BJ (cell line): ENCODE measurements around the gene VEGFA. TPM values are rescaled to one million over a fixed set of nuclear protein-coding genes. Genes with fewer than 3 reads are reported as not detected.

ENCODE experiments used
- CTCF ChIA-PET: fragments of 350-600 bp; formaldehyde crosslinking; extraction: SDS; loops from one replicate; lab custom pipeline; 2021; ENCODE audit warnings: antibody characterized with exemption, inconsistent platforms; lab: Yijun Ruan, JAX
- POLR2A ChIA-PET: fragments of 300-600 bp; sonication (Branson Sonifier 250); formaldehyde crosslinking; extraction: SDS; loops from one replicate; lab custom pipeline; 2021; ENCODE audit warnings: antibody characterized with exemption; lab: Charles Lee
- DNase-seq: peaks from one replicate; pipeline ENCODE4 v3.0.0-alpha.2; 2011; ENCODE audit warnings: low read depth
- H3K27me3 ChIP-seq: 2 replicates; pipeline ENCODE4 v1.6.0; 2011; ENCODE audit warnings: low read length; ENCODE audit not compliant: control insufficient read depth, insufficient read depth
- H3K36me3 ChIP-seq: 2 replicates; pipeline ENCODE4 v1.5.1; 2011; ENCODE audit warnings: low read length; ENCODE audit not compliant: control insufficient read depth, insufficient read depth
- H3K4me3 ChIP-seq: 2 replicates; pipeline ENCODE4 v1.5.1; 2011; ENCODE audit warnings: low read depth, mild to moderate bottlenecking, control low read depth, low read length
- polyA plus RNA-seq: library from polyadenylated mRNA; depleted of rRNA; stranded (reverse); fragments of >200 nt; gene quantifications from 2 replicates; pipeline ENCODE4 v1.2.3, GENCODE V29; 2011
- TF ChIP-seq, protein P1 (sequence below): IDR thresholded peaks from 2 replicates; pipeline ENCODE4 v1.5.1; 2011; ENCODE audit warnings: low read depth, mild to moderate bottlenecking, control low read depth, inconsistent platforms, low read length, moderate library complexity; ENCODE audit not compliant: insufficient read depth

The VEGFA gene
- polyA plus RNA-seq, 1 experiment = 357 TPM

DNA sequence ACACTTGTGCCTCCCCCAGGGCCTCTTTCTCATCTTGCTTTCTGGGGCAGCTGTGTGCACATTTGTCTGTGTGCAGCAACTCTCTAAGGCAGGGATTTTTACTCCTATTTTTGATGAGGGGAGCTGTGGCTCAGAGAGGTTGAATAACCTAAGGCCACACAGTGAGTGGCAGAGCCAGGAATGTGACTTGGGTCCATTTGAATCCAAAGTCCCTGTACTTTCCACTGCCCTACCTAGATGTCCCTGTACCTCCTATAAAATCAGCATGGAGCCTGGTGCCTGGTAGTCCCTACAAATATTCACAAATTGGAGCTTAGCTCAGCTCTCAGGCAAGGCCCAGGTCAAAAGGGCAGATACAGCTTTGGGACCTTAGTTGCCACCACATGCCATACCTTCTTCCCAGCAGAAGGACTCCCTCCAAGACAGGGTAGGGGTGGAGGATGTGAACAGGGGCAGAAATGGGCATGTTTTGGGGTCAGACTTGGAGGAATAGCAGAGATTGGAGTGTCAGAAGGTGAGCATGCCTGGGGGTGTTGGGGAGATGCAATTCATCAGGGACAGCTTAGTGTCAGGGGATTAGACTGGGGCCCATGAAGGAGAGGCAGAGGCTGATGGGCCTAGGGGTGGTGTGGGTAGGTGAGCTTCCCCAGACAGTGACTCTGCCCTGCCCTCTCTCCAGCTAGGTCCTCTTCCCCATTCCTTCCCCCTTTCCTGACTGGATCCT is 4.1 kb upstream of the VEGFA start:
- peaks cover 12% of the 10 kb centered on the region for H3K27me3 ChIP-seq
- no peak overlapping the region for H3K4me3 ChIP-seq
- no peak for DNase-seq
- no peaks in the 10 kb centered on the region for H3K36me3 ChIP-seq
- ChIA-PET CTCF (interaction anchor here (0.7 to 1.6 kb wide), 5 partner anchors 60 to 313 kb away, joined by 3 to 6 read pairs (median 5); no protein-coding TSS in a partner anchor), POLR2A (no interaction called here)
- TF ChIP-seq, protein P1, sequence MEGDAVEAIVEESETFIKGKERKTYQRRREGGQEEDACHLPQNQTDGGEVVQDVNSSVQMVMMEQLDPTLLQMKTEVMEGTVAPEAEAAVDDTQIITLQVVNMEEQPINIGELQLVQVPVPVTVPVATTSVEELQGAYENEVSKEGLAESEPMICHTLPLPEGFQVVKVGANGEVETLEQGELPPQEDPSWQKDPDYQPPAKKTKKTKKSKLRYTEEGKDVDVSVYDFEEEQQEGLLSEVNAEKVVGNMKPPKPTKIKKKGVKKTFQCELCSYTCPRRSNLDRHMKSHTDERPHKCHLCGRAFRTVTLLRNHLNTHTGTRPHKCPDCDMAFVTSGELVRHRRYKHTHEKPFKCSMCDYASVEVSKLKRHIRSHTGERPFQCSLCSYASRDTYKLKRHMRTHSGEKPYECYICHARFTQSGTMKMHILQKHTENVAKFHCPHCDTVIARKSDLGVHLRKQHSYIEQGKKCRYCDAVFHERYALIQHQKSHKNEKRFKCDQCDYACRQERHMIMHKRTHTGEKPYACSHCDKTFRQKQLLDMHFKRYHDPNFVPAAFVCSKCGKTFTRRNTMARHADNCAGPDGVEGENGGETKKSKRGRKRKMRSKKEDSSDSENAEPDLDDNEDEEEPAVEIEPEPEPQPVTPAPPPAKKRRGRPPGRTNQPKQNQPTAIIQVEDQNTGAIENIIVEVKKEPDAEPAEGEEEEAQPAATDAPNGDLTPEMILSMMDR = no peak

DNA sequence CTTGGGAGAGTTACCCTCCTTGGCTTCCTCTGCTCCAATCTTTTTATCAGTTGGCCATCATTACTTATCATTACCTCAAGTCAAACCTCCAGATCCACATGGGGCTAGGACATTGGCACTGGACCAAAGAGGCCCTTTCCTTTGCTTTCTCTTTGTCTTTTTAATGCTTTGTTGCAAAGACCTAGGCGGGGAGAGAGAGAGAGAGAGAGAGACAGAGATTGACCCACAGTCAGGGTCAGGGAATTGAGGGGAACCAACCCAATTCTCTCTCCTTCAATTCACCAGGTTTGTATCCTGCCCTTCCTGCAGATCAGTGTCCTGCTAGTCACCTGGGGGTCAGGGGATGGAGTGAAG is 3.5 kb upstream of the VEGFA start:
- POLR2A ChIA-PET = no interaction called here
- Histone ChIP-seq H3K27me3 (peaks cover 7% of the 10 kb centered on the region), H3K4me3 (no peak overlapping the region), H3K36me3 (no peaks in the 10 kb centered on the region)
- TF ChIP-seq, protein P1 = no peak
- CTCF ChIA-PET = interaction anchor here (0.7 to 1.6 kb wide), 4 partner anchors 60 to 312 kb away, joined by 3 to 6 read pairs (median 5); no protein-coding TSS in a partner anchor
- no peak for DNase-seq

DNA sequence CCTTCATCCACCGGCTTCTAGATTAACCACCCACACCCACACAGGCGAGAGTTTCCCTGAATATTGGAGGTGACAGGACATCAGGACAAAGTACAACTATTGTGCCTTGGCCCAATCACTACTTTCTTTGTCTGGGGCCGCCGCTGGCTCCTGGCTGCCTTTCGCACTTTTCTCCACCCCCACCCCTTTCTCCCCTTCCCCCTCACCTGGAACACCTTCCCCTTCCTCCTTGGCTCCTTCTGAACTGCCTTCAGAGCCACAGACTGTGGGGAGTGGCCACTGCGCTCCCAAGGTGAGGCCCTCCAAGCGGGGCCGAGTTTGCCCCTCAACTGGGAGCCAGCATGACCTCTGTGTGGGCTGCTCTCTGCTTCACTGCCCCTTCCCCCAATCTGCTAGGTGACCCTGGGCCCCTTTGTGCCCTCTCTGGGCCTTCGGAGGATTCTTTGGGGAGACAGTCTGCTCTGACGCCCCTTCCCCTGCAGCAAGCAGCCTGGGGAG is 3.0 kb upstream of the VEGFA start:
- no peak overlapping the region for H3K4me3 ChIP-seq
- H3K27me3 ChIP-seq = peaks cover 5% of the 10 kb centered on the region
- ChIA-PET POLR2A (interaction anchor here (0.6 kb wide), 1 partner anchor 61 kb away, joined by 3 read pairs; no protein-coding TSS in a partner anchor), CTCF (interaction anchor here (4.6 to 8.9 kb wide), 3 partner anchors 100 to 312 kb away, joined by 58 to 338 read pairs (median 89); no protein-coding TSS in a partner anchor)
- TF ChIP-seq, protein P1 = no peak
- H3K36me3 ChIP-seq = no peaks in the 10 kb centered on the region
- no peak for DNase-seq

DNA sequence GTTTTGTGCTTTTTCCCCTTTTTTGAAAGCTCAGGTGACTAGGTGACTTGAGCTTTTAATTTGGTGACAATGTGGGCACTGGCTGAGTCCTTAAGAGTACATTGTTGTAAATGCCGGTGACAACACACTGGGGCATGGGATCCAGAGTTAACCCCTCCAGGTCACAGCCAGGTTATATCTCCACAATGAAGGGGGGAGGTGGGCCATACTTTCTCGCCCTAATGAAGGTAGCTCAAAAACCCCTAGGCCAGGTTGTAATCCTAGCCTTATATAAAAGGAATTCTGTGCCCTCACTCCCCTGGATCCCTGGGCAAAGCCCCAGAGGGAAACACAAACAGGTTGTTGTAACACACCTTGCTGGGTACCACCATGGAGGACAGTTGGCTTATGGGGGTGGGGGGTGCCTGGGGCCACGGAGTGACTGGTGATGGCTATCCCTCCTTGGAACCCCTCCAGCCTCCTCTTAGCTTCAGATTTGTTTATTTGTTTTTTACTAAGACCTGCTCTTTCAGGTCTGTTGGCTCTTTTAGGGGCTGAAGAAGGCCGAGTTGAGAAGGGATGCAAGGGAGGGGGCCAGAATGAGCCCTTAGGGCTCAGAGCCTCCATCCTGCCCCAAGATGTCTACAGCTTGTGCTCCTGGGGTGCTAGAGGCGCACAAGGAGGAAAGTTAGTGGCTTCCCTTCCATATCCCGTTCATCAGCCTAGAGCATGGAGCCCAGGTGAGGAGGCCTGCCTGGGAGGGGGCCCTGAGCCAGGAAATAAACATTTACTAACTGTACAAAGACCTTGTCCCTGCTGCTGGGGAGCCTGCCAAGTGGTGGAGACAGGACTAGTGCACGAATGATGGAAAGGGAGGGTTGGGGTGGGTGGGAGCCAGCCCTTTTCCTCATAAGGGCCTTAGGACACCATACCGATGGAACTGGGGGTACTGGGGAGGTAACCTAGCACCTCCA is 2.2 kb upstream of the VEGFA start:
- DNase-seq = no peak
- no peak overlapping the region for H3K4me3 ChIP-seq
- ChIA-PET CTCF (interaction anchor here (0.7 to 8.9 kb wide), 20 partner anchors 9 to 311 kb away, joined by 3 to 338 read pairs (median 8); no protein-coding TSS in a partner anchor), POLR2A (interaction anchor here (0.6 to 1.7 kb wide), 3 partner anchors 30 to 311 kb away, joined by 3 to 9 read pairs (median 3); no protein-coding TSS in a partner anchor)
- H3K27me3 ChIP-seq = peaks cover 3% of the 10 kb centered on the region; the same call in 1 of the 2 replicates
- TF ChIP-seq, protein P1 = no peak
- peaks cover 1% of the 10 kb centered on the region; the same call in 1 of the 2 replicates for H3K36me3 ChIP-seq
